ENCODE results near the gene SH3TC2. TPM values are rescaled to one million over a fixed set of nuclear protein-coding genes. Genes with fewer than 3 reads are reported as not detected.
"Not testable (repeated sequence)": the region's sequence is repeated elsewhere in the genome, so short reads cannot be mapped to it uniquely, and the experiment has no call there.

SH3TC2 gene
- total RNA-seq, 1 donor from 2014 or later, result 5.7 TPM

- Histone ChIP-seq H3K9ac (ENCODE audit: low read depth in 1 of 3, low read length in 3 of 3) (no peak overlapping the region), H3K4me1 (ENCODE audit: control insufficient read depth in 3 of 3, insufficient read depth in 3 of 3, low read length in 3 of 3) (no peaks in the 10 kb centered on the region), H3K27ac (ENCODE audit: low read depth, low read length) (no peak overlapping the region), H3K27me3 (ENCODE audit: control insufficient read depth in 3 of 3, insufficient read depth in 3 of 3, low read length in 3 of 3) (no peaks in the 10 kb centered on the region), H3K4me3 (ENCODE audit: low read length in 3 of 3) (no peak overlapping the region), H3K36me3 (ENCODE audit: control insufficient read depth in 3 of 3, insufficient read depth in 3 of 3, low read length in 3 of 3) (no peaks in the 10 kb centered on the region), H3K9me3 (ENCODE audit: control insufficient read depth in 3 of 3, low read length in 3 of 3) (no peaks in the 10 kb centered on the region)
Measured at GRCh38 chr5:149082271-149082670, 19.4 kb upstream of the SH3TC2 start.

- no peak overlapping the region for H3K27ac ChIP-seq (ENCODE audit: low read depth, low read length)
- H3K9me3 ChIP-seq (ENCODE audit: control insufficient read depth in 3 of 3, low read length in 3 of 3), result no peaks in the 10 kb centered on the region
- H3K4me3 ChIP-seq (ENCODE audit: low read length in 3 of 3), result no peak overlapping the region
- no peaks in the 10 kb centered on the region for H3K27me3 ChIP-seq (ENCODE audit: control insufficient read depth in 3 of 3, insufficient read depth in 3 of 3, low read length in 3 of 3)
- no peak overlapping the region for H3K9ac ChIP-seq (ENCODE audit: low read depth in 1 of 3, low read length in 3 of 3)
- no peaks in the 10 kb centered on the region for H3K36me3 ChIP-seq (ENCODE audit: control insufficient read depth in 3 of 3, insufficient read depth in 3 of 3, low read length in 3 of 3)
- no peaks in the 10 kb centered on the region for H3K4me1 ChIP-seq (ENCODE audit: control insufficient read depth in 3 of 3, insufficient read depth in 3 of 3, low read length in 3 of 3)
Measured at GRCh38 chr5:149080294-149080693, 17.4 kb upstream of the SH3TC2 start.

- Histone ChIP-seq H3K9ac (ENCODE audit: low read depth in 1 of 3, low read length in 3 of 3) (no peak overlapping the region), H3K27ac (ENCODE audit: low read depth, low read length) (no peak overlapping the region), H3K4me1 (ENCODE audit: control insufficient read depth in 3 of 3, insufficient read depth in 3 of 3, low read length in 3 of 3) (no peaks in the 10 kb centered on the region), H3K9me3 (ENCODE audit: control insufficient read depth in 3 of 3, low read length in 3 of 3) (no peaks in the 10 kb centered on the region), H3K4me3 (ENCODE audit: low read length in 3 of 3) (no peak overlapping the region), H3K27me3 (ENCODE audit: control insufficient read depth in 3 of 3, insufficient read depth in 3 of 3, low read length in 3 of 3) (no peaks in the 10 kb centered on the region), H3K36me3 (ENCODE audit: control insufficient read depth in 3 of 3, insufficient read depth in 3 of 3, low read length in 3 of 3) (no peaks in the 10 kb centered on the region)
Measured at GRCh38 chr5:149079883-149080282, 17.0 kb upstream of the SH3TC2 start.

GRCh38 chr5:149074071-149074470 is 11.2 kb upstream of the SH3TC2 start:
- not testable (repeated sequence) for H3K27ac ChIP-seq (ENCODE audit: low read depth, low read length); H3K4me3 ChIP-seq (ENCODE audit: low read length in 3 of 3); H3K4me1 ChIP-seq (ENCODE audit: control insufficient read depth in 3 of 3, insufficient read depth in 3 of 3, low read length in 3 of 3); H3K36me3 ChIP-seq (ENCODE audit: control insufficient read depth in 3 of 3, insufficient read depth in 3 of 3, low read length in 3 of 3); H3K9ac ChIP-seq (ENCODE audit: low read depth in 1 of 3, low read length in 3 of 3); H3K27me3 ChIP-seq (ENCODE audit: control insufficient read depth in 3 of 3, insufficient read depth in 3 of 3, low read length in 3 of 3); H3K9me3 ChIP-seq (ENCODE audit: control insufficient read depth in 3 of 3, low read length in 3 of 3)

- no peaks in the 10 kb centered on the region for H3K36me3 ChIP-seq (ENCODE audit: control insufficient read depth in 3 of 3, insufficient read depth in 3 of 3, low read length in 3 of 3)
- no peaks in the 10 kb centered on the region for H3K4me1 ChIP-seq (ENCODE audit: control insufficient read depth in 3 of 3, insufficient read depth in 3 of 3, low read length in 3 of 3)
- no peaks in the 10 kb centered on the region for H3K27me3 ChIP-seq (ENCODE audit: control insufficient read depth in 3 of 3, insufficient read depth in 3 of 3, low read length in 3 of 3)
- no peak overlapping the region for H3K9ac ChIP-seq (ENCODE audit: low read depth in 1 of 3, low read length in 3 of 3)
- H3K27ac ChIP-seq (ENCODE audit: low read depth, low read length), result no peak overlapping the region
- no peak overlapping the region for H3K4me3 ChIP-seq (ENCODE audit: low read length in 3 of 3)
- H3K9me3 ChIP-seq (ENCODE audit: control insufficient read depth in 3 of 3, low read length in 3 of 3), result no peaks in the 10 kb centered on the region
Measured at GRCh38 chr5:149073213-149073612, 10.4 kb upstream of the SH3TC2 start.

GRCh38 chr5:149072791-149073190 is 9.9 kb upstream of the SH3TC2 start:
- H3K27me3 ChIP-seq (ENCODE audit: control insufficient read depth in 3 of 3, insufficient read depth in 3 of 3, low read length in 3 of 3), result no peaks in the 10 kb centered on the region
- H3K36me3 ChIP-seq (ENCODE audit: control insufficient read depth in 3 of 3, insufficient read depth in 3 of 3, low read length in 3 of 3), result no peaks in the 10 kb centered on the region
- no peaks in the 10 kb centered on the region for H3K4me1 ChIP-seq (ENCODE audit: control insufficient read depth in 3 of 3, insufficient read depth in 3 of 3, low read length in 3 of 3)
- H3K9me3 ChIP-seq (ENCODE audit: control insufficient read depth in 3 of 3, low read length in 3 of 3), result no peaks in the 10 kb centered on the region
- no peak overlapping the region for H3K9ac ChIP-seq (ENCODE audit: low read depth in 1 of 3, low read length in 3 of 3)
- H3K4me3 ChIP-seq (ENCODE audit: low read length in 3 of 3), result no peak overlapping the region
- H3K27ac ChIP-seq (ENCODE audit: low read depth, low read length), result no peak overlapping the region

GRCh38 chr5:149072376-149072775 is 9.5 kb upstream of the SH3TC2 start:
- H3K27ac ChIP-seq (ENCODE audit: low read depth, low read length), result no peak overlapping the region
- no peaks in the 10 kb centered on the region for H3K36me3 ChIP-seq (ENCODE audit: control insufficient read depth in 3 of 3, insufficient read depth in 3 of 3, low read length in 3 of 3)
- no peak overlapping the region for H3K4me3 ChIP-seq (ENCODE audit: low read length in 3 of 3)
- H3K4me1 ChIP-seq (ENCODE audit: control insufficient read depth in 3 of 3, insufficient read depth in 3 of 3, low read length in 3 of 3), result no peaks in the 10 kb centered on the region
- no peak overlapping the region for H3K9ac ChIP-seq (ENCODE audit: low read depth in 1 of 3, low read length in 3 of 3)
- no peaks in the 10 kb centered on the region for H3K9me3 ChIP-seq (ENCODE audit: control insufficient read depth in 3 of 3, low read length in 3 of 3)
- H3K27me3 ChIP-seq (ENCODE audit: control insufficient read depth in 3 of 3, insufficient read depth in 3 of 3, low read length in 3 of 3), result no peaks in the 10 kb centered on the region

- Histone ChIP-seq H3K4me3 (ENCODE audit: low read length in 3 of 3) (no peak overlapping the region), H3K4me1 (ENCODE audit: control insufficient read depth in 3 of 3, insufficient read depth in 3 of 3, low read length in 3 of 3) (no peaks in the 10 kb centered on the region), H3K27ac (ENCODE audit: low read depth, low read length) (no peak overlapping the region), H3K27me3 (ENCODE audit: control insufficient read depth in 3 of 3, insufficient read depth in 3 of 3, low read length in 3 of 3) (no peaks in the 10 kb centered on the region), H3K9ac (ENCODE audit: low read depth in 1 of 3, low read length in 3 of 3) (no peak overlapping the region), H3K36me3 (ENCODE audit: control insufficient read depth in 3 of 3, insufficient read depth in 3 of 3, low read length in 3 of 3) (no peaks in the 10 kb centered on the region), H3K9me3 (ENCODE audit: control insufficient read depth in 3 of 3, low read length in 3 of 3) (no peaks in the 10 kb centered on the region)
Measured at GRCh38 chr5:149071756-149072155, 8.9 kb upstream of the SH3TC2 start.

- Histone ChIP-seq H3K27me3 (ENCODE audit: control insufficient read depth in 3 of 3, insufficient read depth in 3 of 3, low read length in 3 of 3) (no peaks in the 10 kb centered on the region), H3K9me3 (ENCODE audit: control insufficient read depth in 3 of 3, low read length in 3 of 3) (no peaks in the 10 kb centered on the region), H3K4me1 (ENCODE audit: control insufficient read depth in 3 of 3, insufficient read depth in 3 of 3, low read length in 3 of 3) (no peaks in the 10 kb centered on the region), H3K4me3 (ENCODE audit: low read length in 3 of 3) (no peak overlapping the region), H3K9ac (ENCODE audit: low read depth in 1 of 3, low read length in 3 of 3) (no peak overlapping the region), H3K36me3 (ENCODE audit: control insufficient read depth in 3 of 3, insufficient read depth in 3 of 3, low read length in 3 of 3) (no peaks in the 10 kb centered on the region), H3K27ac (ENCODE audit: low read depth, low read length) (no peak overlapping the region)
Measured at GRCh38 chr5:149071216-149071615, 8.4 kb upstream of the SH3TC2 start.

GRCh38 chr5:149069711-149070110 is 6.8 kb upstream of the SH3TC2 start:
- Histone ChIP-seq H3K27ac (ENCODE audit: low read depth, low read length) (no peak overlapping the region), H3K9ac (ENCODE audit: low read depth in 1 of 3, low read length in 3 of 3) (no peak overlapping the region), H3K4me3 (ENCODE audit: low read length in 3 of 3) (no peak overlapping the region), H3K9me3 (ENCODE audit: control insufficient read depth in 3 of 3, low read length in 3 of 3) (no peaks in the 10 kb centered on the region), H3K36me3 (ENCODE audit: control insufficient read depth in 3 of 3, insufficient read depth in 3 of 3, low read length in 3 of 3) (no peaks in the 10 kb centered on the region), H3K4me1 (ENCODE audit: control insufficient read depth in 3 of 3, insufficient read depth in 3 of 3, low read length in 3 of 3) (peaks cover 0 to 3% (median 3%) of the 10 kb centered on the region in 3 donors), H3K27me3 (ENCODE audit: control insufficient read depth in 3 of 3, insufficient read depth in 3 of 3, low read length in 3 of 3) (no peaks in the 10 kb centered on the region)

GRCh38 chr5:149063896-149064478 is 1.1 kb upstream of the SH3TC2 start:
- no peak overlapping the region for H3K9ac ChIP-seq (ENCODE audit: low read depth in 1 of 3, low read length in 3 of 3)
- peaks cover 0 to 20% (median 14%) of the 10 kb centered on the region in 3 donors for H3K4me1 ChIP-seq (ENCODE audit: control insufficient read depth in 3 of 3, insufficient read depth in 3 of 3, low read length in 3 of 3)
- no peaks in the 10 kb centered on the region for H3K36me3 ChIP-seq (ENCODE audit: control insufficient read depth in 3 of 3, insufficient read depth in 3 of 3, low read length in 3 of 3)
- no peaks in the 10 kb centered on the region for H3K9me3 ChIP-seq (ENCODE audit: control insufficient read depth in 3 of 3, low read length in 3 of 3)
- H3K27me3 ChIP-seq (ENCODE audit: control insufficient read depth in 3 of 3, insufficient read depth in 3 of 3, low read length in 3 of 3), result no peaks in the 10 kb centered on the region
- no peak overlapping the region for H3K4me3 ChIP-seq (ENCODE audit: low read length in 3 of 3)
- H3K27ac ChIP-seq (ENCODE audit: low read depth, low read length), result no peak overlapping the region

Data from skeletal muscle tissue (tissue), 4 donors.